ENCODE data around the gene CAMK1D.
A peak's percentile ranks its signal among the peaks of the same experiment; 100 is the strongest.

Gene CAMK1D

GRCh38 chr10:12393831-12394230 is 44.5 kb downstream of the CAMK1D start (continued):
- no peak for TF ChIP-seq ZNF398 (tag by site-specific recombination; IDR thresholded peaks at IDR 0.05)
- TF ChIP-seq ZNF292 (tag by site-specific recombination; IDR thresholded peaks at IDR 0.05; ENCODE audit: borderline replicate concordance, low read depth) = no peak
- TF ChIP-seq ZNF114 (tag by site-specific recombination; IDR thresholded peaks at IDR 0.05) = no peak

- Histone ChIP-seq H3K36me3 (ENCODE audit: control insufficient read depth in 2 of 2, insufficient read depth in 1 of 2, low read length in 2 of 2) (no peaks in the 10 kb centered on the region), H3K27ac (ENCODE audit: extremely low read depth, low read depth, low read length) (no peak overlapping the region), H3K4me3 (ENCODE audit: low read depth, low read length) (no peak overlapping the region), H3K9me3 (ENCODE audit: control insufficient read depth, insufficient read depth, low read depth, low read length) (no peaks in the 10 kb centered on the region), H3K4me1 (ENCODE audit: control insufficient read depth, insufficient read depth, low read length) (peaks cover 6% of the 10 kb centered on the region)
- TF ChIP-seq ZEB2 (tag by site-specific recombination; IDR thresholded peaks at IDR 0.05) = no peak
- TF ChIP-seq PRDM10 (tag by site-specific recombination; IDR thresholded peaks at IDR 0.05) = 0 out of 2 replicates have a peak, but pooled peaks have one; percentile 9
- ChIA-PET CTCF (interaction anchor here (0.6 kb wide), 1 partner anchor 267 kb away, joined by 4 read pairs; no protein-coding TSS in a partner anchor), POLR2A (no interaction called here)
These were observed 45.1 kb downstream of the CAMK1D start for GRCh38 chr10:12394241-12395033.

- no peak for TF ChIP-seq ZNF629 (tag by site-specific recombination; IDR thresholded peaks at IDR 0.05)
- no peak for TF ChIP-seq ZNF580 (tag by site-specific recombination; IDR thresholded peaks at IDR 0.05)
- TF ChIP-seq SP3 (tag by site-specific recombination; IDR thresholded peaks at IDR 0.05) = no peak
- no peak for TF ChIP-seq ZNF121 (tag by site-specific recombination; IDR thresholded peaks at IDR 0.05)
- TF ChIP-seq ZNF239 (tag by site-specific recombination; IDR thresholded peaks at IDR 0.05) = no peak
- TF ChIP-seq ZNF561 (tag by site-specific recombination; IDR thresholded peaks at IDR 0.05; ENCODE audit: borderline replicate concordance) = no peak
- TF ChIP-seq ZNF18 (tag by site-specific recombination; IDR thresholded peaks at IDR 0.05) = no peak
- no peak for TF ChIP-seq ZNF837 (tag by site-specific recombination; IDR thresholded peaks at IDR 0.05)
- no peak for TF ChIP-seq ZNF830 (tag by site-specific recombination; IDR thresholded peaks at IDR 0.05; ENCODE audit: low read depth)
- TF ChIP-seq ZNF48 (tag by site-specific recombination; IDR thresholded peaks at IDR 0.05) = no peak
- no peak overlapping the region for H3K4me3 ChIP-seq (ENCODE audit: low read depth, low read length)
- no peaks in the 10 kb centered on the region for H3K9me3 ChIP-seq (ENCODE audit: control insufficient read depth, insufficient read depth, low read depth, low read length)
- H3K4me1 ChIP-seq (ENCODE audit: control insufficient read depth, insufficient read depth, low read length) = peaks cover 11% of the 10 kb centered on the region
- H3K27ac ChIP-seq (ENCODE audit: extremely low read depth, low read depth, low read length) = no peak overlapping the region
- CTCF ChIA-PET = interaction anchor here (1.3 kb wide), 1 partner anchor 9 kb away, joined by 3 read pairs; no protein-coding TSS in a partner anchor
- POLR2A ChIA-PET = interaction anchor here (0.6 kb wide), 1 partner anchor 21 kb away, joined by 4 read pairs; no protein-coding TSS in a partner anchor
- no peaks in the 10 kb centered on the region for H3K36me3 ChIP-seq (ENCODE audit: control insufficient read depth in 2 of 2, insufficient read depth in 1 of 2, low read length in 2 of 2)
These were observed 46.7 kb downstream of the CAMK1D start for GRCh38 chr10:12396093-12396492.

Measured in HEK293 (cell line).